Endothelial cell of umbilical vein (primary cell): Measurements from ENCODE around the gene EPS15.
"Not testable (repeated sequence)": the region's sequence is repeated elsewhere in the genome, so short reads cannot be mapped to it uniquely, and the experiment has no call there.

ENCODE experiments used
- EZH2 ChIP-seq: IDR thresholded peaks from 2 replicates; pipeline ENCODE4 v1.6.1; 2012; ENCODE audit warnings: borderline replicate concordance, low read depth, mild to moderate bottlenecking, moderate library complexity, low read length, inconsistent platforms; ENCODE audit not compliant: severe bottlenecking
- FOS ChIP-seq: IDR thresholded peaks from 2 replicates; pipeline ENCODE4 v1.6.1; 2011; ENCODE audit warnings: mild to moderate bottlenecking, low read length, moderate library complexity, borderline replicate concordance; ENCODE audit not compliant: insufficient read depth
- JUN ChIP-seq: IDR thresholded peaks from 2 replicates; pipeline ENCODE4 v1.6.1; 2011; ENCODE audit warnings: borderline replicate concordance, low read depth; ENCODE audit not compliant: insufficient read length, insufficient read depth
- MAX ChIP-seq: IDR thresholded peaks from 2 replicates; pipeline ENCODE4 v1.6.1; 2011; ENCODE audit not compliant: insufficient read depth, insufficient read length
- MYC ChIP-seq: IDR thresholded peaks from one replicate; pipeline ENCODE4 v1.6.1; 2011; ENCODE audit warnings: mild to moderate bottlenecking, low read depth, low read length
- POLR2A ChIP-seq: IDR thresholded peaks from 2 replicates; pipeline ENCODE4 v1.6.1; 2012; ENCODE audit warnings: low read depth, mild to moderate bottlenecking, control low read depth, low read length
- POLR2AphosphoS5 ChIP-seq: IDR thresholded peaks from 2 replicates; pipeline ENCODE4 v1.6.1; 2012; ENCODE audit warnings: low read depth, mild to moderate bottlenecking, control low read depth, low read length, moderate library complexity; ENCODE audit not compliant: insufficient read depth
- TF ChIP-seq, protein P1 (sequence below), 2 donors: IDR thresholded peaks; 1 replicate in 1 of 2; 2 replicates in 1 of 2; pipeline ENCODE4 v1.5.1; 2011; ENCODE audit warnings: low read length in 2 of 2, mild to moderate bottlenecking in 2 of 2, moderate library complexity in 2 of 2, control low read depth in 1 of 2, inconsistent platforms in 1 of 2, low read depth in 1 of 2; ENCODE audit not compliant: insufficient read depth in 1 of 2; ENCODE audit errors: extremely low read depth in 1 of 2

DNA sequence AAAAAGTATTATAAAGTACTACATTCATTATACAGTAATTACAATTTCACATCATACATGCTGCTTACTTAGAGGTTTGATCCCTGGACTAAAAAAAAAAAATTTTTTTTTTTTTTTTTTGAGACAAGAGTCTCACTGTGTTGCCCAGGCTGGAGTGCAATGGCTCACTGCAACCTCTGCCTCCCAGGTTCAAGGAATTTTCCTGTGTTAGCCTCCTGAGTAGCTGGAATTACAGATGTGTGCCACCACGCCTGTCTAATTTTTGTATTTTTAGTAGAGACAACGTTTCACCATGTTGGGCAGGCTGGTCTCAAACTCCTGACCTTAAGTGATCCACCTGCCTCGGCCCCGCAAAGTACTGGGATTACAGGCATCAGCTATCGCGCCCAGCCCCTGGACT is 81.7 kb downstream of the EPS15 start:
- not testable (repeated sequence) for TF ChIP-seq POLR2AphosphoS5, POLR2A, JUN, MYC, EZH2, FOS, MAX
- TF ChIP-seq, protein P1, sequence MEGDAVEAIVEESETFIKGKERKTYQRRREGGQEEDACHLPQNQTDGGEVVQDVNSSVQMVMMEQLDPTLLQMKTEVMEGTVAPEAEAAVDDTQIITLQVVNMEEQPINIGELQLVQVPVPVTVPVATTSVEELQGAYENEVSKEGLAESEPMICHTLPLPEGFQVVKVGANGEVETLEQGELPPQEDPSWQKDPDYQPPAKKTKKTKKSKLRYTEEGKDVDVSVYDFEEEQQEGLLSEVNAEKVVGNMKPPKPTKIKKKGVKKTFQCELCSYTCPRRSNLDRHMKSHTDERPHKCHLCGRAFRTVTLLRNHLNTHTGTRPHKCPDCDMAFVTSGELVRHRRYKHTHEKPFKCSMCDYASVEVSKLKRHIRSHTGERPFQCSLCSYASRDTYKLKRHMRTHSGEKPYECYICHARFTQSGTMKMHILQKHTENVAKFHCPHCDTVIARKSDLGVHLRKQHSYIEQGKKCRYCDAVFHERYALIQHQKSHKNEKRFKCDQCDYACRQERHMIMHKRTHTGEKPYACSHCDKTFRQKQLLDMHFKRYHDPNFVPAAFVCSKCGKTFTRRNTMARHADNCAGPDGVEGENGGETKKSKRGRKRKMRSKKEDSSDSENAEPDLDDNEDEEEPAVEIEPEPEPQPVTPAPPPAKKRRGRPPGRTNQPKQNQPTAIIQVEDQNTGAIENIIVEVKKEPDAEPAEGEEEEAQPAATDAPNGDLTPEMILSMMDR (IDR thresholded peaks at IDR 0.05; ENCODE audit: extremely low read depth in 1 of 2, insufficient read depth in 1 of 2, low read depth in 1 of 2, low read length in 2 of 2), result not testable (repeated sequence)
